KMS-11 (cell line): Measurements from ENCODE around the gene PIEZO2.
A peak's percentile ranks its signal among the peaks of the same experiment; 100 is the strongest.

ENCODE experiments used
- H2AFZ ChIP-seq: fragments of 200-600 bp; sonication (generic); 2 replicates; pipeline ENCODE4 v1.6.1; 2016; ENCODE audit warnings: antibody characterized with exemption, mixed run types, low read depth
- H3K27ac ChIP-seq: fragments of 200-600 bp; sonication (generic); 2 replicates; pipeline ENCODE4 v1.6.1; 2016; ENCODE audit warnings: mild to moderate bottlenecking, mixed run types
- H3K27me3 ChIP-seq: fragments of 200-600 bp; sonication (generic); 2 replicates; pipeline ENCODE4 v1.6.1; 2017; ENCODE audit warnings: mild to moderate bottlenecking, low read depth, mixed run types, moderate library complexity; ENCODE audit not compliant: insufficient read depth
- H3K36me3 ChIP-seq: fragments of 200-600 bp; sonication (generic); 2 replicates; pipeline ENCODE4 v1.6.1; 2017; ENCODE audit warnings: mild to moderate bottlenecking, mixed run types; ENCODE audit not compliant: insufficient read depth
- H3K4me1 ChIP-seq: fragments of 200-600 bp; sonication (generic); 2 replicates; pipeline ENCODE4 v1.6.1; 2016; ENCODE audit warnings: mild to moderate bottlenecking, low read depth, mixed run types; ENCODE audit not compliant: poor library complexity, severe bottlenecking
- H3K4me2 ChIP-seq: fragments of 200-600 bp; sonication (generic); 2 replicates; pipeline ENCODE4 v1.7.0; 2016; ENCODE audit warnings: mild to moderate bottlenecking, mixed run types
- H3K4me3 ChIP-seq: fragments of 200-600 bp; sonication (generic); IDR thresholded peaks from 2 replicates; pipeline ENCODE4 v1.6.1; 2017; ENCODE audit warnings: low read depth, low read length, mixed read lengths; ENCODE audit not compliant: insufficient read depth
- H3K79me2 ChIP-seq: fragments of 200-600 bp; sonication (generic); 2 replicates; pipeline ENCODE4 v1.6.1; 2016; ENCODE audit warnings: low read depth, mixed run types; ENCODE audit not compliant: insufficient read depth
- H3K9ac ChIP-seq: fragments of 200-600 bp; sonication (generic); 2 replicates; pipeline ENCODE4 v1.6.1; 2016; ENCODE audit warnings: mild to moderate bottlenecking, mixed run types
- H4K20me1 ChIP-seq: fragments of 200-600 bp; sonication (generic); 2 replicates; pipeline ENCODE4 v1.6.1; 2016; ENCODE audit warnings: mild to moderate bottlenecking, mixed run types; ENCODE audit not compliant: insufficient read depth
- CTCF ChIP-seq: fragments of 200-600 bp; sonication (generic); conservative IDR thresholded peaks from 2 replicates; pipeline ENCODE4 v1.6.1; 2017; ENCODE audit warnings: low read depth, mild to moderate bottlenecking, antibody characterized with exemption, low read length, moderate library complexity, mixed read lengths

PIEZO2 gene

GRCh38 chr18:11002277-11002676 is 147.1 kb downstream of the PIEZO2 start:
- no peaks in the 10 kb centered on the region for H3K4me1 ChIP-seq
- TF ChIP-seq CTCF = no peak
- H4K20me1 ChIP-seq = no peaks in the 10 kb centered on the region
- no peak overlapping the region for H3K4me3 ChIP-seq
- H3K36me3 ChIP-seq = no peaks in the 10 kb centered on the region; the same call in 1 of the 2 replicates
- H2AFZ ChIP-seq = no peak overlapping the region
- no peak overlapping the region for H3K4me2 ChIP-seq
- H3K79me2 ChIP-seq = no peaks in the 10 kb centered on the region
- H3K27me3 ChIP-seq = no peaks in the 10 kb centered on the region
- no peak overlapping the region for H3K27ac ChIP-seq
- H3K9ac ChIP-seq = no peak overlapping the region

GRCh38 chr18:11000071-11000470 is 149.3 kb downstream of the PIEZO2 start:
- no peak overlapping the region for H3K27ac ChIP-seq

GRCh38 chr18:10997885-10998284 is 151.5 kb downstream of the PIEZO2 start:
- no peaks in the 10 kb centered on the region for H3K27me3 ChIP-seq
- H3K79me2 ChIP-seq = no peaks in the 10 kb centered on the region
- TF ChIP-seq CTCF = no peak
- H3K36me3 ChIP-seq = no peaks in the 10 kb centered on the region; the same call in 1 of the 2 replicates
- no peak overlapping the region for H3K27ac ChIP-seq
- H3K4me1 ChIP-seq = peaks cover 13% of the 10 kb centered on the region
- H2AFZ ChIP-seq = no peak overlapping the region
- no peak overlapping the region for H3K9ac ChIP-seq
- H3K4me2 ChIP-seq = no peak overlapping the region
- no peaks in the 10 kb centered on the region for H4K20me1 ChIP-seq
- H3K4me3 ChIP-seq = no peak overlapping the region

More at GRCh38 chr18:11000071-11000470, 149.3 kb downstream of the PIEZO2 start:
- no peaks in the 10 kb centered on the region for H3K27me3 ChIP-seq
- peaks cover 13% of the 10 kb centered on the region for H3K4me1 ChIP-seq
- H3K79me2 ChIP-seq = no peaks in the 10 kb centered on the region
- no peak overlapping the region for H3K9ac ChIP-seq
- H4K20me1 ChIP-seq = no peaks in the 10 kb centered on the region
- no peaks in the 10 kb centered on the region; the same call in 1 of the 2 replicates for H3K36me3 ChIP-seq
- TF ChIP-seq CTCF = no peak
- no peak overlapping the region for H3K4me2 ChIP-seq
- H3K4me3 ChIP-seq = no peak overlapping the region
- no peak overlapping the region for H2AFZ ChIP-seq

GRCh38 chr18:10995550-10995949 is 153.8 kb downstream of the PIEZO2 start:
- no peaks in the 10 kb centered on the region for H3K27me3 ChIP-seq
- no peak overlapping the region for H3K27ac ChIP-seq
- H2AFZ ChIP-seq = no peak overlapping the region
- peak overlapping the region; percentile 49; the same call in 1 of the 2 replicates for H3K4me2 ChIP-seq
- no peaks in the 10 kb centered on the region; the same call in 1 of the 2 replicates for H3K36me3 ChIP-seq
- H3K79me2 ChIP-seq = no peaks in the 10 kb centered on the region
- no peak overlapping the region for H3K4me3 ChIP-seq
- H3K9ac ChIP-seq = no peak overlapping the region
- TF ChIP-seq CTCF = no peak
- peaks cover 13% of the 10 kb centered on the region for H3K4me1 ChIP-seq
- H4K20me1 ChIP-seq = no peaks in the 10 kb centered on the region
